PC-9 (cell line): ENCODE data around the gene ASIC3.

Experiments used
- EZH2 ChIP-seq: fragments of 200-600 bp; sonication (generic); IDR thresholded peaks from 2 replicates; pipeline ENCODE4 v1.8.0; 2017; ENCODE audit warnings: antibody characterized with exemption, low read depth
- TF ChIP-seq, protein P1 (sequence below): fragments of 200-600 bp; sonication (generic); conservative IDR thresholded peaks from 2 replicates; pipeline ENCODE4 v1.6.1; 2017; ENCODE audit warnings: mixed run types, antibody characterized with exemption, mild to moderate bottlenecking, moderate library complexity

- TF ChIP-seq, protein P1, sequence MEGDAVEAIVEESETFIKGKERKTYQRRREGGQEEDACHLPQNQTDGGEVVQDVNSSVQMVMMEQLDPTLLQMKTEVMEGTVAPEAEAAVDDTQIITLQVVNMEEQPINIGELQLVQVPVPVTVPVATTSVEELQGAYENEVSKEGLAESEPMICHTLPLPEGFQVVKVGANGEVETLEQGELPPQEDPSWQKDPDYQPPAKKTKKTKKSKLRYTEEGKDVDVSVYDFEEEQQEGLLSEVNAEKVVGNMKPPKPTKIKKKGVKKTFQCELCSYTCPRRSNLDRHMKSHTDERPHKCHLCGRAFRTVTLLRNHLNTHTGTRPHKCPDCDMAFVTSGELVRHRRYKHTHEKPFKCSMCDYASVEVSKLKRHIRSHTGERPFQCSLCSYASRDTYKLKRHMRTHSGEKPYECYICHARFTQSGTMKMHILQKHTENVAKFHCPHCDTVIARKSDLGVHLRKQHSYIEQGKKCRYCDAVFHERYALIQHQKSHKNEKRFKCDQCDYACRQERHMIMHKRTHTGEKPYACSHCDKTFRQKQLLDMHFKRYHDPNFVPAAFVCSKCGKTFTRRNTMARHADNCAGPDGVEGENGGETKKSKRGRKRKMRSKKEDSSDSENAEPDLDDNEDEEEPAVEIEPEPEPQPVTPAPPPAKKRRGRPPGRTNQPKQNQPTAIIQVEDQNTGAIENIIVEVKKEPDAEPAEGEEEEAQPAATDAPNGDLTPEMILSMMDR, result no peak
- TF ChIP-seq EZH2, result no peak
Measured at GRCh38 chr7:151095828-151096475, 47.6 kb downstream of the ASIC3 start.
